ENCODE measurements around the gene PTPRN2.

PTPRN2 gene

DNA sequence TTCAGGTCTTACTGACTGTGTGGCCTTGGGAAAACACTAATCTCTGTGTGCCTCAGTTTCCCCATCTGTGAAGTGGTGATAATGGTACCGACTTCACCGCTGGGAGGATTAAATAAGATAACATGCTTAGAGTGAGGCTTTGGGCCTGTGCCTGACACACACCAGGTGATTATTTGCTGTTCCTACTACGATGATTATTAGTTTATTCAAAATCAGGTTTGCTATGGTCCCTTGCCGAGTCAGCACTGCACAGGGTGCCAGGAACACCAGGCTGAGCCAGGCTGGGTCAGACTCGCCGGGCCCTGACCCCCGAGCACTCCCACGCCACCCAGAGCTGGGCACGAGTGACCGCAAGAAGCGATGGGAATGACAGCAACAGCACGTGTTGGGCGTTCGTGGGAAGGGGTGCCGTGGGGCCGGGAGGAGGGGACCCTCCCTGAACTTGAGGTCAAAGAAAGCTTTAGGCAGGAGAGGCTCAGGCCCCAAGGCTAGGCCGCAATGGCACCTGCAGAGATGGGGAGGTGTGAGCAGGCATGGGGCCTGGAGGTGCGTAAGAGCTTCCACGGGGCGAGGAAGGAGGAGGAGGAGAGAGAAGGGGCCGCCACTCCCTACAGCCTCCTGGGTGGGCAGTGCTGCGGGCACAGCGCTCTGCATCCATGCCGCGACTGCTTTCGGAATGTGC, 925.4 kb downstream of the PTPRN2 start:
- DNase-seq (ENCODE audit: low read depth), result no peak

DNA sequence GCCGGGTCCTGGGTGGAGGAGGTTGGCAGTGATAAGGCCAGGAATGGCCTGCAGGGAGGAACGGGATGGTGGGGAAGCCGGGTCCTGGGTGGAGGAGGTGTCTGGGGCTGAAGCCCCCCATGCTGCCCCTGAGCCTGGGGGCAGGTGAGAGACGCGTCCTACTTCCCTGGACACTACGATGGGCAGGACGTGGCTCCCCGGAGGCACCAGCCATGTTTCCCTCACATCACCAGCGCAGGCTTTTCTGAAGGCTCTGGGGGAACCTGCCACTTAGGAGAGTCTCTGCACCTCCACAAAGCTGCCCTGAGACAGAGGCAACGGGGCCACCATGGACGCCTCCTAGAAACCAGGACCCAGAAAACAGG, 926.0 kb downstream of the PTPRN2 start:
- no peak for DNase-seq (ENCODE audit: low read depth)

DNA sequence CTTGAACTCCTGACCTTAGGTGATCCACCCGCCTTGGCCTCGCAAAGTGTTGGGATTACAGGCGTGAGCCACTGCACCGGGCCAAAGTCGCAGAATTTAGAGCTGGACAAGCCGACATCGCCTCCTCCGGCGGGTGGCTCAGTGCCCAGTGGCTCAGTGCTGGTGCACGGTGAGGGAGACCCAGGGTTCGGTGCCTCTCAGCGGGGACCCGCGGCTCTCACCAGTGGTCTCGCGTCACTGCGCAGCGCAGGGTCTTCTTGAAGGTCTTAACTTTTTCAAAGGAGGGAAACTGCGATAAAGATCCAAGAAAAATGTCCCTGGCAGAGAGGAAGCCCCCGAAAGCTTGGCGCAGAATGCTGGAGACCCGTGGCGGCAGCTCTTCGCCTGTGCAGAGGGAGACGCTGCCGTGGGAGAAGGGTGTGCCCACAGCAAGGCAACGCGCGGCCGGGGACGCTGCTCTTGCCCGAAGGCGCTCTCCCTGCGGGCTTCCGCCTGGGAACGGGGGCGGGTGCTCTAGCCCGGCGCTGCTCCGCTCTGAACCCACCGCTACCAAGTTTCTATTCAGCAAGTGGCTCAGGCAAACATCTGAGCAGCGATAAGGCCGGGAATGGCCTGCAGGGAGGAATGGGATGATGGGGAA, 926.5 kb downstream of the PTPRN2 start:
- no peak for DNase-seq (ENCODE audit: low read depth)

DNA sequence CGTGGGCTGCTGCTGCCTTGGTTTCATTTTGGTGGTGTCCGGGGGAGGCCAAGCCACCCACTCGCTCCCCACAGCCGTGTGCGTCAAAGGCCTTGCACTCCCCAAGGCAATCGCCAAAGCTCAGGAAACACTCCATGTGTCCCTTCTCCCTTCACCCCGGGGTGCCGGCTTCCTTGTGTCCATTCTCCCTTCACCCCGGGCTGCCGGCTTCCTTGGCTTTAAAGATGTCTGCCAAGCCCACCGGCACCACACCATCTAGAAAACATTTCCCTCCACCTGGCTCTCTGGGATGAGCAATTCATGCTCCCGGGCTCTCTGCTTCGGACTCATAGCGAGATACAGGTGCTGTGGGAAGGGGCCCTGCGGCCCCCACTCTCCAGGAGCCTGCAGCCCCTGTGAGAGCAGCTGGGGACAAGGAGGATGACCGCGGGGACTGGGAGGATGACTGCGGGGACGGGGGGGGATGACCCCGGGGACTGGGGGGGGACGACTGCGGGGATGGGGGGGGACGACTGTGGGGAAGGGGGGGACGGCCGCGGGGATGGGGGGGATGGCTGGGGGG, 928.7 kb downstream of the PTPRN2 start:
- no peak for DNase-seq (ENCODE audit: low read depth)

DNA sequence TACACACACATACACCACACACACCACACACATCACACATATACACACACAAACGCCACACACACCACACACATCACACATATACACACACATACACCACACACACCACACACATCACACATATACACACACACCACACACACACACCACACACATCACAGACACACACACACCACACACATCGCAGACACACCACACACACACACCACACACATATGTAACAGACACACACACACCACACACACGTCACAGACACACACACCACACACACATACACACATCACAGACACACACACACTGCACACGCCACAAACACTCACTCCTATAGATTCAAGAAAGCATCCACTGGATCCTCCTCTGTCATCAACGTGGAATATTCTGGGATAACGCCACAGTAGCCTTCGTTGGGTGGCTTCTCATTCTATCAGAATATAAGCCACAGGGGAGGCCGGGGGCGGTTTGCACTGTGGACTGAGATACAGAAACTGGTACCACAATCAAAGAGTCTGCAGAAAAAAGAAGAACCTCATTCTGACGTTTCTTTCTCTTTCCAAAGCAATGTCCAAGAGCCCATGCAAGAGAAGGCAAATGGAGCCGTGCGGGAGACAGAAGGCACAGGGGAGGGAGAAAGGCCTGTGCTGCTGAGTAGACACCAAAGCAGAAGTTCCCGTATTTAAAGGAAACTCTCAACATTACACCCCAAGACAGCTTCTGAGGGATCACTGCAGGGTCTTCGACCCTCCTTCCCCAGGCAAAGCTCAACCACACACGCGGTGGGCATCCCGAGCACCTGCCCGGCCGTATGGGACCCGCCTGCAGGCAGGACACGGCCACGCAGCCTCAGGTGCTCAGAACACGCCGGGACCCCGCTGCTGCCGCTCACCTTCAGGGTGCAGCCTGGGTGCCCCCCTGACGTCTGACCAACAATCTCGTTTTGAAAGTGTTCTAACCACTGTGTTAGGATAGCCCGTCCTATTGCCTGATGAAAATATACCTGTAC, 929.6 kb downstream of the PTPRN2 start:
- DNase-seq (ENCODE audit: low read depth), result no peak

DNA sequence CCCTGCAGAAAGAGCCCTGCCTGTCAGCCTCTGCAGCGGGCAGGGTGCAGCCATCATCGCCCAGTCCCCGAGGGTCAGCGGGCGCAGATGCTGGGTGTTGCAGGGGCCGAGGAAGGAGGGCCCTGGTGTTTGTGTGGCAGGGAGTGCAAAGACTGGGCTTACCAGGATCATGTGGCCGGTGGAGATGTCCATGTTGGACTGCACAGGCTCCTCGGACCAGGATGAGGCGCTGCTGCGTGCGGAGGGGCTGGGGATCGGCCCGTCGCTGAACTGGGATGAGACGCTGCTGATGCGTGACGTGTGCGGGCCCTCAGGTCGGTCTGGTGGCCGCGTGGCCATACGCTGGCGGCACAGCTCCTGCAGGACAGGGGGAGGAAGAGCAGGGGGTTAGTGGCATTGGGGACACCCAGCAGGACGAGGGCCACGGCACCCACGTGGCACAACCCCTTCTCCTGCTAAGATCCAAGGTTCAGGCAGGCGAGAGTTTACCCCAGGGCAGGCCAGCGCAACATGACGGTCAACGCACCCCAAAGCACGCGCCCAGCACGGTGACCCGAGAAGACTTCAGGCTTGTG, 931.3 kb downstream of the PTPRN2 start:
- no peak for DNase-seq (ENCODE audit: low read depth)

DNA sequence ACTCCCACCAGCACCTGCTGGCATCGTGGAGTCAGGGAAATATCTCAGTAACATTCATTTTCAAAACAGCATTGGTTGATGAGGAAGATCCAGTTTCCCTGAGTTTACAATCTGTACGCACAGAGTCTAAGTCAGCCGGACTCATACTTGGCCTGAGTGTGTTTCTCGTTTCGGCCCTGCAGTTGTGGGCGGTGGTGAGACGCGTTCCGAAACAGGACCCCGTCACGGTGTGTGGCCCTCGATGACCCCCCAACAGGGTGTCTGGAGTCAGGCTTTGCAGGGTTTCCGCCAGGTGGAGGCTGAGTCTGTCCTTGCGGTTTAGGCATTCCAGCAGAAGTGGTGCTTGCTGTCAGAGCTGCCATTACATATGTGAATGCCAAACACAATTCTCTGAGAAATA, 933.3 kb downstream of the PTPRN2 start:
- DNase-seq (ENCODE audit: low read depth), result no peak

DNA sequence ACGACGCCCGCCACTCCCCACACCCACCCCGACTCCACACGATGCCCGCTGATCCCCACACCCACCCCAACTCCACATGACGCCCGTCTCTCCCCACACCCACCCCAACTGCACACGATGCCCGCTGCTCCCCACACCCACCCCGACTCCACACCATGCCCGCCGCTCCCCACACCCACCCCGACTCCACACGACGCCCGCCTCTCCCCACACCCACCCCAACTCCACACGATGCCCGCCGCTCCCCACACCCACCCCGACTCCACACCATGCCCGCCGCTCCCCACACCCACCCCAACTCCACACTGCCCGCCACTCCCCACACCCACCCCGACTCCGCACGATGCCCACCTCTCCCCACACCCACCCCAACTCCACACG, 933.8 kb downstream of the PTPRN2 start:
- DNase-seq (ENCODE audit: low read depth), result no peak

DNA sequence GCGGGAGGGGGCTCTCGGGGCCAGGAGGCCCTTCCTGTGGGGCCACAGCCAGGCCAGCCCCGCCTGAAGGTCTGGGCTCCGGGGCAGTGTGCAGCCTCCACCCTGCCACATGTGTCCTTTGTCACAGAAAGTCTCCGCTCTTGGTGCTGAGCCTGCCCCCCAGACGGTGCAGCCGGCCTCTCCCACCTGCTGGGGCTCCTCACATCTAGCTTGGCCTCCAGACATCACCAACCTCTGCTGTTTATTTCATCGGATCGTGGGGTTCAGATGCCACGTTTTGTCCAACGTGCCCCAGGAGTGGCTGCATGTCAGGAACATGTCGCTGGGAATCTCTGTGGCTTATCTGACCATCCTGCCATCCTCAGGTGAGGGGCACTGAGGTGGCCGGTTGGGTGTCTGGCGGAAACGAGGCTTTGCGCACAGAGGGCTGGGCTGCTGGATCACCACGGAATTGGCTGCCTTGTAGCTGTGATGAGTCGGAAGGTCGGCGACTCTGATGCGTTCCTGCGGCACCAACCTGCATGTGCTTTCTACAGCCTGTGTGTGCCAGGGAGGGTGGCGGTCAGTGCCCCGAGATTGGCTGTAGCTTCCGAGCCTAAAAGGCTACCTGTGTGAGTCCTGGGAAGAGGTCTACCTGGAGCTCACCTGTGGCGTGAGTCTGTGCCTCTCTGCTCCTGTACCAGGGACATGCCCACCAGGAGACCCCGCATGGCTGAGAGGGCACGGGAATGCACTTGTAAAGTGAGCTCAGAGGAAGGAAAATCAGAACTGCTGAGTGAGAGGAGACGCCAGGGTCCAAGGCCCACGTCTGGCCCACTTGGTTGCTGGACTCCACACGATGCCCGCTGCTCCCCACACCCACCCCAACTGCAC, 934.4 kb downstream of the PTPRN2 start:
- no peak for DNase-seq (ENCODE audit: low read depth)

DNA sequence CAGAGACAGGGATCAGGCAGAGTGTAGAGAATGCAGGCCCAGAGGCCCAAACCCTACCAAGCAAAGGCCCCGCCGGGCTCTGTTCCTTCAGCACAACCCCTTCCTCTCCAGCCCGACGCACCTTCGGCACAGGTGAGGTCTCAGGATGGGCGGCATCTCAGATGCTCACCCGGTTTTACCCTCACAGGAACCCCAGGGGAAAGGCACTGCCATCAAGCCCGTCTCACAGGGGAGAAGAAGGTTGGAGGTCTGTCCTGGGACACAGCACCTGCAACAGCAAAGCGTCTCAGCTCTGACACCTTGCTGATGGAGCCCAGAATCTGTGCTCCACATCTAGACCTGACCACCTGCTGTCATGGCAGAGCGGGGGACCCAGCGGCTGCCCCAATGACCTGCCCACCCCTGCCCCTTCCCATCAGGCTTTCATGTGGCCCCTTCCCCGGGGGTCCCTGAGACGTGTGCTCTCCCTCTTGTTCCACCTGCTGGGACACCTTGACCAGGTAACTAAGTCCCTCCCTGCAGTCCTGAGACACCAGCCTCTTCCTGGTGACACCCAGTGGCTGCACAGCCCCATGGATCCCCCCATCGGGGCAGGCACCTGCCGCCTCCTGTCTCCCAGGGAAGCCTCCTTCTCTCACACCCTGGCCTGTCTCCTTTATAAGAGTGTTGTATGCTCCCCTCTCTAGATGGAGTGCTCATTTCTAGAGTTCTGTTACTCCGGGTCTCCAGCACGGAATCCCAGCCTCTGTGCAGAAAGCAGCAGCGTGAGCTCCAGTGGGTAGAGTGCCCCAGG, 935.3 kb downstream of the PTPRN2 start:
- DNase-seq (ENCODE audit: low read depth), result no peak

DNA sequence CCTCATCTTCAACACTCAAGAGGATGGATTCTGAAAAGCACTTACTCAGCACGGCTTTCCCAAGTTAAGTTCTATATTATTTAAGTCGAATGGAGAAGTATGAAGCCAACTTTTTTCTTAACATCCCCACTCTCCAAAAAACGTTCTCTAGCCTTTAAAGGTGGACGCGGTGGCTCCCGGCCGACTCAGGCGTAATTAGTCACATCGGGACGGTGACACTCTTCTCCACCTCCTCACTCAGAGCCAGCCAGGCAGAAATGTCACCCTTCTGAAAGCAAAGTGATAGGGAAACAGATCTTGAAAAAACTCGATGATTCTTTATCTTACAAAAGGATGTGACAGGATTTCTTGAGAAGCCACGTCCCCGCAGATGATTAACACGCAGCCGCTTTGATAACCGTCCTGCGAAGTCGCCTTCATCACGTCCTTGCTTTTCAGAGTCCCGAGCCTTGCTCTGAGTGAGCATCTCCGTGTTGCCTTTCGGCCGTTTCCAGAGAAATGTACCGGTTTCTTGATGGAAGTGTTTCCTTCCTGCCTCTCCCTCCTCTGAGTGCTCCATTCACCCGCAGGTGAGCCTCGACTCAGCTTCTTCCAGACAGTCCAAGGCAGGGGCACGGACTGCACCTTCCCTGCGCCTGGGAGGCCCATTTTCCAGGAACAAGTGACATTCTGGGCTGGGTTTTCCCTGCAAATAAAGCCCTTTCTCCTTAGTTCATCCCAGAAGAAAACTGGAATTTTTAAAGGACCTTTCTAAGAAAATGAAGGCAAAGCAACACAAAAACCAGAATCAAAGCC, 936.1 kb downstream of the PTPRN2 start:
- no peak for DNase-seq (ENCODE audit: low read depth)

DNA sequence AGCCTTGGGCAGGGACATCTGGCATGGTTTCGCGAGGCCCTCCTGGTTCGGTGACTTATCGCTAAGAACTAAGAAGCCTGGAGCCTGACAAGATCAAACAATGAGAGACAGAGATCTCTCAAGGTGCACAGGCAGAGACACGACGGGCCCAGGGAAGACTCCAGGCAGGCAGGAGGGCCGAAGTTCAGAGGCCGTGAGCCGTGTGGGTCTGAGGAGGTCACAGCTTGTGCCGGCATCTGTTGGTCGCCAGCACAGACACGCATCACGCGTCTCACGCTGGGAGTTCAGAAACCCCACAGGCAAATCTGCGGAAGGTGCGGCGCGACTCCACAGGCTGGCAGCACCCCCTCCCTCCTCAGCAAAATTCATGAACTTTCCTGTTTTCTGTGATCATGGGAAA, 936.8 kb downstream of the PTPRN2 start:
- no peak for DNase-seq (ENCODE audit: low read depth)

DNA sequence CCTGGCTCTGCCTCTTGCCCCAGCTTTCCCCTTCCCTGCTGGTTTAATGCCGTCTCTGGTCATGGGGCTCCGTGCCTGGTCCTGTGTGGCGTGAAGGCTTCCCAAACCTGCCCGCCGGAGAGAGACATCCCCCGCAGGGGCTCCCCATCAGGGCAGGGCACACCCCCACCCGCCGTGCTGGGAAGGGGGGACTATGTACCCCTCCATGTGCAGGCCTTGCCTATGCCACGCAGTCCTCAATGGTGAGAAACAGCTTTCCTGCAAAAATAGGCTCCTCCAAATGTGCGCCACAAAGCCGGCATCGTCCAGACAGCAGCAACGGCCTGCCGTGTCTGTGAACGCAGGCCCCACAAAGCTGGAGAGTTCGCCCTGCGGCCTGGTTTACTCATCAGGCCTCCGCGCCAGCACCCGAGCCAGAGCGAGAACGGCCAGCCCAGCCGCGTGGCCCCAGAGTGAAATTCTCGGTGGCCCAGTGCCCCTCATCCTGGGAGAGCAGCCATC, 937.4 kb downstream of the PTPRN2 start:
- no peak for DNase-seq (ENCODE audit: low read depth)

DNA sequence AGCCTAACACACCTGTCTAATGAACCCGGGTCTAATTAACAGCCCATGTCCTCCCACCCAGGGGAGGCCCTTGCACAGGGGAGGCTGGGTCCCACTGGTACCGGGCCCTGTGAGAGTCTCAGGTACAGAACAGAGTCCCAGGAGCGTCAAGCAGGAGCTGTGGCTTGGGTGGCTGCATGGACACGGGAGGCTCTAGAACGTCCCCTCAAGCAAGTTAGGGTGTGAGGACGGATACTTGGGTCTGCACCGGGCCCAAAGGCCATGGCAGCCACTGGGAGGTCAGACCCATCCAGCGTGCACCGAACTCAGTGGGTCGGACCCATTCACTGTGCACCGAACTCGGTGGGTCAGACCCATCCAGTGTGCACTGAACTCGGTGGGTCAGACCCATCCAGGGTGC, 941.1 kb downstream of the PTPRN2 start:
- no peak for DNase-seq (ENCODE audit: low read depth)

DNA sequence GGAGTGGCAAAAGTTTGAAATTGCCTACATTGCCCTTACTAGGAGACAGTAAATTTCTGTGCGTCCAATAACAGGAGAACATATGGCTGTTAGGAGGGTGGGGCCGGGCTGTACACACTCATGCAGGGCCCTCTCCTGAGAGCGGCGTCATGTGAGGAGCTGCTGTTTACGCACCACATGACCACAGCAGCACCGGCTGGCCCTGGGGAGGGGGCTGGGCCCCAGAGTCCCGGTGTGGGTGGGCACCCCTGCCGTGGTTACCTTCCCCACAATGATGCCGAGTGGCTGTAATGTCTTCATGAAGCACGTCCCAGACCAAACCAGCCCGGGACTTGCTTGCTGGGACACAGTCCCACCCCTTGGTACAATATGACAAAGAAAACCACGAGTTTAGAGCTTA, 942.1 kb downstream of the PTPRN2 start:
- no peak for DNase-seq (ENCODE audit: low read depth)

DNA sequence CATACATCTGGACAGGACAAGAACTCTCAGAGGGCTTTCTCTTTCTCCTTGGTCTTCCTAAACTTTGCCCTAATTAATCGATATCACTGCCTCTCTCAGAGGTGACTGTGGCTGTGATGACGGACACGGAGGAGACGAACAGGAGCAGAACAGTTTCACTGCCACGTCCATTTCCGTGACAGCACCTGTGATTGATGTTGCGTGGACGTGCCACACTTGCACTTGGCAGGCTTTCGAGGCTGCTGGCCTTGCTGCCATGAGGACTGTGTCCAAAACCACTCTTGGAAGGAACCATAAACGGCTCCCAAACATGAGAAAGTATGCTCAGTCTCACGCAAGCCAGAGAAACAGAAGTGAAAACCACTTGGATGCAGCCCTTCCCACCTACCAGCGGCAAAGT, 942.7 kb downstream of the PTPRN2 start:
- DNase-seq (ENCODE audit: low read depth), result no peak

DNA sequence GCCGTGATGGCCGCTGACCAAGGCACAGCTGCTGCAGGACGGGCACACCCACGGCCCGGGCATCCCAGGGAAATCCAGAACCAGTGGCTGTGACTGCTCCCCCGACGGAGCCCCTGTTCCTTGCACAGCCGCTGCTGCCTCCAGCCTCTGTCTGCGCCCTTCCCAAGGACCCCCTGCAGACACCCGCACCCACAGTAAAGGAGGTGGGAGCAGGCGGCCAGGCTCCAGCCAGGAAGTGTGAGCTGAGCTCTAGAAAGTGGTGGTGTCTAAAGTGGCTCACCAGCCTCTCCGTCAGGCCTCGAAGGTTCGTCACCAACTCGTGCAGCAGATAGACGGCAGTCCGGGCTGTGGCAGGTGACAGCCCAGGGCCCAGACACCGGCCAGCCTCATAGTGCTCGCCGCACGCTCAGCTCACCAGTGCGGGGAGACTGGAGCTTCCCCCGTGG, 944.1 kb downstream of the PTPRN2 start:
- DNase-seq (ENCODE audit: low read depth), result no peak

DNA sequence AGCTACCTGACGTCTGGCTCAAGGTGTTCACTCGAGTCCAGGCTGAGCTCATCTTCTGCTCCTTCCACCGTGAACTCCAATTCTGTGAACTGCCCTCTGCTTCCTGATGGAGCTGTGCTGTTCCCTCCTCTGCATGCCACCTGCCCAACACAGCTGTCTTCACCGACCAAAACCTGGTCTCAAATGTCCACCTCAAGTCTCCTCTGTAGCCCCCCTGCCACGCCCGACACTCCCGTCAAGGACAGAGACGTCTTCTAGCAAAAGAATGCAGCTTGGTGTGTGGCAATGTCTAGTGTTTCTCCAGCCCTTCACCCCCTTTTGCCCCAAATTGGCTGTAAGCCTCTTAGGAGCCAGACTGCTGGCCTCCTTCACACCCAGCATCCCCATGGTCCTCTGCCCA, 945.8 kb downstream of the PTPRN2 start:
- no peak for DNase-seq (ENCODE audit: low read depth)

DNA sequence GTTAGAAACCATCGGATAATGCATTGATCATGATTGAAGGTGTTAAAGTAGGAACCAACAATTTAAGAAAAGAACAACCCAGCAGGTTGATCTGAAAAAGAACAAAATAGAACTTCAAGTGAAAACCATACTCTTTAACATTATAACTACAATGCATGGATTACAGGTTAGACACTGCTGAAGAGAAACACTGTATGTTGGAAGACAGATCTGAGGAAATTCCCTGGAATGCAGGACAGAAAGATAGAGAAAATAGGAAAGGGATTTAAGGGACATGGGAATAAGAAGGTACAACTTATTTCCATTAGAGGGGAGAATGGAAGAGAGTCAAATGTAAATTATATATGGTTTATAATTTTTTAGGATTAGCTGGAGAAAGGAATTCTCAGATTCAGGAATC, 947.5 kb downstream of the PTPRN2 start:
- no peak for DNase-seq (ENCODE audit: low read depth)

Measured in stimulated activated CD4-positive, alpha-beta T cell treated with anti-CD3 and anti-CD28 coated beads, Interleukin-2, amount 100 ng/mL, for 4 hours (primary cell).